Stimulated activated CD4-positive, alpha-beta T cell treated with anti-CD3 and anti-CD28 coated beads, Interleukin-1b, Interleukin-23, amount 100 ng/mL, for 1 hour (primary cell): ENCODE results near the gene HSD11B1.

Source experiments
- DNase-seq, 2 donors: peaks; one replicate each; pipeline ENCODE4 v3.0.0-alpha.2; 2020; ENCODE audit warnings: low read depth in 2 of 2

Gene HSD11B1

GRCh38 chr1:209727286-209727685, 22.6 kb downstream of the HSD11B1 start:
- DNase-seq = no peak

- no peak for DNase-seq
Measured at GRCh38 chr1:209727785-209728184, 23.1 kb downstream of the HSD11B1 start.

- DNase-seq = no peak
Measured at GRCh38 chr1:209728466-209728865, 23.8 kb downstream of the HSD11B1 start.

- DNase-seq = no peak
Measured at GRCh38 chr1:209729436-209729835, 24.8 kb downstream of the HSD11B1 start.

GRCh38 chr1:209732725-209733124, 28.1 kb downstream of the HSD11B1 start:
- DNase-seq = no peak

- DNase-seq = no peak
Measured at GRCh38 chr1:209733409-209734192, 29.0 kb downstream of the HSD11B1 start.

GRCh38 chr1:209736490-209737117, 32.0 kb downstream of the HSD11B1 start:
- DNase-seq = no peak

- DNase-seq = no peak
Measured at GRCh38 chr1:209737118-209737505, 32.5 kb downstream of the HSD11B1 start.

- DNase-seq = no peak
Measured at GRCh38 chr1:209738270-209738669, 33.6 kb downstream of the HSD11B1 start.

- DNase-seq = no peak
Measured at GRCh38 chr1:209741193-209741592, 36.5 kb downstream of the HSD11B1 start.

GRCh38 chr1:209741889-209742288, 37.2 kb downstream of the HSD11B1 start:
- no peak for DNase-seq

- no peak for DNase-seq
Measured at GRCh38 chr1:209742409-209743144, 37.9 kb downstream of the HSD11B1 start.

- DNase-seq = no peak
Measured at GRCh38 chr1:209743145-209743482, 38.5 kb downstream of the HSD11B1 start.

GRCh38 chr1:209746451-209747165, 42.0 kb downstream of the HSD11B1 start:
- no peak for DNase-seq

GRCh38 chr1:209747580-209748262, 43.1 kb downstream of the HSD11B1 start:
- DNase-seq = peak; percentile 66 to 78

- DNase-seq = no peak
Measured at GRCh38 chr1:209748620-209749019, 44.0 kb downstream of the HSD11B1 start.

GRCh38 chr1:209749205-209749604, 44.6 kb downstream of the HSD11B1 start:
- no peak for DNase-seq

GRCh38 chr1:209749670-209750323, 45.2 kb downstream of the HSD11B1 start:
- DNase-seq = no peak

GRCh38 chr1:209751627-209752231, 47.1 kb downstream of the HSD11B1 start:
- DNase-seq = no peak

GRCh38 chr1:209752890-209753289, 48.2 kb downstream of the HSD11B1 start:
- no peak for DNase-seq

GRCh38 chr1:209755256-209755655, 50.6 kb downstream of the HSD11B1 start:
- no peak for DNase-seq
